Bronchial epithelial cell (primary cell): ENCODE measurements around the gene CARHSP1. TPM values are rescaled to one million over a fixed set of nuclear protein-coding genes. Genes with fewer than 3 reads are reported as not detected.
A peak's percentile ranks its signal among the peaks of the same experiment; 100 is the strongest.

Source experiments
- DNase-seq: peaks from one replicate; pipeline ENCODE4 v3.0.0-alpha.2; 2010; ENCODE audit warnings: low read depth
- FAIRE-seq: peaks from 2 replicates; lab custom pipeline; 2011; peaks lifted over from hg19 to GRCh38; lab: Jason Lieb, UNC
- H3K27me3 ChIP-seq: 2 replicates; pipeline ENCODE4 v1.5.1; 2011; ENCODE audit warnings: low read length; ENCODE audit not compliant: control insufficient read depth, insufficient read depth
- H3K36me3 ChIP-seq: 2 replicates; pipeline ENCODE4 v1.5.1; 2011; ENCODE audit warnings: low read length; ENCODE audit not compliant: control insufficient read depth, insufficient read depth
- H3K4me3 ChIP-seq: 2 replicates; pipeline ENCODE4 v1.5.1; 2011; ENCODE audit warnings: mild to moderate bottlenecking, low read depth, low read length, control low read depth
- total RNA-seq: library from RNA; depleted of rRNA; stranded (reverse); fragments of >200 nt; gene quantifications from 2 replicates; pipeline ENCODE4 v1.2.1, GENCODE V29; 2014
- TF ChIP-seq, protein P1 (sequence below): IDR thresholded peaks from 2 replicates; pipeline ENCODE4 v1.5.1; 2011; ENCODE audit warnings: mild to moderate bottlenecking, moderate library complexity, low read length, control low read depth, inconsistent platforms; ENCODE audit not compliant: insufficient read depth, severe bottlenecking

Gene CARHSP1
- total RNA-seq, 1 donor from 2014 or later = 63.7 TPM

DNA sequence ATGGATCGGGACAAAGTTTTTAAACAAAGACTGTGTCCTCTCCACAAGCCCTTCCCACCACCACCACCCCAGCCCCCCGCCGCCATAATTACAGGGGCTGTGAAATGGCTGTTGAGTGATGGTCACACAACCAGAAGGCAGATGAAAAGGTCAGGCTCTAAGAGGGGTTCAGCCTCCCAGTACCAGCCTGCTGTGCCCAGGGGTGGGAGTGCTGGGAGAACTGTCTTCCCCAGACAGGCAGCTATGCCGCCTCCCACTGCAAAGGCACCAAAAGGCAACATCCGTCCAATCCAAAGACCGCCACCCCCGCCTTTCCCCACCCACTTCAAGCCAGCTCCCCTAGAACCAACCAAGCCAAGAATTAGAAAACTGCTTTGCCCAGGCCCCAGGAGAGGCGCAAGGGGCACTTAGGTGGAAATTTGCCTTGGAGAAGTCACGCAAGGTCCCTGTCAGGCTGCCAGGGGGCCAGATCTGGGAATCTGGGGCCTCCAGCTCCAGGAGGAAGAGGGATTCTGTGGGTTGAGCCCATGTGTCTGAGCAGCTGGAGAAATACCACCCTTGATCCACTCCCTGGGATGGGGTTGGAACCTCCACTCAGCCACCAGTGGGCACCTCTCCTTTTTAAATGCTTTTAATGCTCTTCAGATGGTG is 14.4 kb downstream of the CARHSP1 start:
- Histone ChIP-seq H3K27me3 (no peaks in the 10 kb centered on the region), H3K36me3 (peaks cover 14% of the 10 kb centered on the region), H3K4me3 (no peak overlapping the region)
- DNase-seq = no peak
- TF ChIP-seq, protein P1, sequence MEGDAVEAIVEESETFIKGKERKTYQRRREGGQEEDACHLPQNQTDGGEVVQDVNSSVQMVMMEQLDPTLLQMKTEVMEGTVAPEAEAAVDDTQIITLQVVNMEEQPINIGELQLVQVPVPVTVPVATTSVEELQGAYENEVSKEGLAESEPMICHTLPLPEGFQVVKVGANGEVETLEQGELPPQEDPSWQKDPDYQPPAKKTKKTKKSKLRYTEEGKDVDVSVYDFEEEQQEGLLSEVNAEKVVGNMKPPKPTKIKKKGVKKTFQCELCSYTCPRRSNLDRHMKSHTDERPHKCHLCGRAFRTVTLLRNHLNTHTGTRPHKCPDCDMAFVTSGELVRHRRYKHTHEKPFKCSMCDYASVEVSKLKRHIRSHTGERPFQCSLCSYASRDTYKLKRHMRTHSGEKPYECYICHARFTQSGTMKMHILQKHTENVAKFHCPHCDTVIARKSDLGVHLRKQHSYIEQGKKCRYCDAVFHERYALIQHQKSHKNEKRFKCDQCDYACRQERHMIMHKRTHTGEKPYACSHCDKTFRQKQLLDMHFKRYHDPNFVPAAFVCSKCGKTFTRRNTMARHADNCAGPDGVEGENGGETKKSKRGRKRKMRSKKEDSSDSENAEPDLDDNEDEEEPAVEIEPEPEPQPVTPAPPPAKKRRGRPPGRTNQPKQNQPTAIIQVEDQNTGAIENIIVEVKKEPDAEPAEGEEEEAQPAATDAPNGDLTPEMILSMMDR = no peak
- no peak for FAIRE-seq

DNA sequence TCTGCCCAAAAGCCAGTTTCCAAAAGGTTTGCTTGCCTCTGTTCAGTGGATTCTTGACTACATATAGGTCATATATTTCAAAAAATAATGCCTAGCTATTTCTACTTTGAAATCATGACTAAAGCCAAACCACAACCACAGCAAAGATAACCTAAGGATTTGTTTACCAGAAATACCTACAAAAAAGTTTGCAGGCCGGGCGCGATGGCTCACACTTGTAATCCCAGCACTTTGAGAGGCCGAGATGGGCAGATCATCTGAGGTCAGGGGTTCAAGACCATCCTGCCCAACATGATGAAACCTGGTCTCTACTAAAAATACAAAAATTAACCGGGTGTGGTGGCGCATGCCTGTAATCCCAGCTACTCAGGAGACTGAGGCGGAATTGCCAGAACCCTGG is 15.2 kb downstream of the CARHSP1 start:
- no peak for DNase-seq
- TF ChIP-seq, protein P1 = no peak
- Histone ChIP-seq H3K36me3 (peaks cover 14% of the 10 kb centered on the region), H3K4me3 (no peak overlapping the region), H3K27me3 (no peaks in the 10 kb centered on the region)
- FAIRE-seq = no peak

DNA sequence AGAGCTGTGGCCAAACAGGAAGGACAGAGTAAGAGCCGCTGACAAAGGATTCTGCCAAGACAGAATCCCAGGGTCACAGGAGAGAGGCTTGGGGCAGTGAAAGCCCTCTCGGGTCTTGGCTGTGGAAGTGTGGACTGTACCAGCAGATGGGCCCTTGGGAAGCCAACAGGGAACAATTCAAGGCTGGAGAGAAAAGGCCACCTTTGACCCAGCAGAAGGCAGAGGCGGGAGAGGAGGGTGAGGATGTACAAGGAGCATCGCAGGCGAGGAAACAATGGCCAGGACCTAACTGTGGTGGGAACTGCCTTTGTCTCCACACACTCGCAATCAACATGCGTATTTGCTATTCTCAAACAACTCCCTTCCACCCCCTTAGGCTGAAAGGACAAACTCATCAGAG is 15.7 kb downstream of the CARHSP1 start:
- TF ChIP-seq, protein P1 = no peak
- H3K4me3 ChIP-seq = no peak overlapping the region
- H3K36me3 ChIP-seq = peaks cover 13% of the 10 kb centered on the region
- FAIRE-seq (no peak), DNase-seq (no peak)
- no peaks in the 10 kb centered on the region for H3K27me3 ChIP-seq

DNA sequence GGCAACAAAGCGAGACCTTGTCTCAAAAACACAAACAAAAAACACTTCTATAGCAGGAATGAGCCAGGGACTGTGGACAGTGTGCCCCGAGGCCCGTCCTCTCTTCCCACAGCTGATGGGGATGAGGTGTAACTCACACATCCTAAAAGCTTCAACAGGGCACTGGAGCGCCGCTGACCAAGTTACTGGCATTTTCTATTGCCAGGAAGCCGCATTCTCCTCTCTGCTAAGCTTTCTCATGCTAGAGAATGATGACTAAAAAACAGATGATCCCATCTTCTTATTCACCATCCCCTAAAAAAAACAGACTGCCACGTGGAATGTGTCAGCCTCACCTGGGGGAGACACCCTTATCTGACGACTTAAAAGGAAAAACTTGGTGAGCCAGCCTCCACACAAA is 16.3 kb downstream of the CARHSP1 start:
- FAIRE-seq (no peak), DNase-seq (peak; percentile 70)
- Histone ChIP-seq H3K4me3 (no peak overlapping the region), H3K36me3 (peaks cover 13% of the 10 kb centered on the region), H3K27me3 (no peaks in the 10 kb centered on the region)
- TF ChIP-seq, protein P1 = no peak

DNA sequence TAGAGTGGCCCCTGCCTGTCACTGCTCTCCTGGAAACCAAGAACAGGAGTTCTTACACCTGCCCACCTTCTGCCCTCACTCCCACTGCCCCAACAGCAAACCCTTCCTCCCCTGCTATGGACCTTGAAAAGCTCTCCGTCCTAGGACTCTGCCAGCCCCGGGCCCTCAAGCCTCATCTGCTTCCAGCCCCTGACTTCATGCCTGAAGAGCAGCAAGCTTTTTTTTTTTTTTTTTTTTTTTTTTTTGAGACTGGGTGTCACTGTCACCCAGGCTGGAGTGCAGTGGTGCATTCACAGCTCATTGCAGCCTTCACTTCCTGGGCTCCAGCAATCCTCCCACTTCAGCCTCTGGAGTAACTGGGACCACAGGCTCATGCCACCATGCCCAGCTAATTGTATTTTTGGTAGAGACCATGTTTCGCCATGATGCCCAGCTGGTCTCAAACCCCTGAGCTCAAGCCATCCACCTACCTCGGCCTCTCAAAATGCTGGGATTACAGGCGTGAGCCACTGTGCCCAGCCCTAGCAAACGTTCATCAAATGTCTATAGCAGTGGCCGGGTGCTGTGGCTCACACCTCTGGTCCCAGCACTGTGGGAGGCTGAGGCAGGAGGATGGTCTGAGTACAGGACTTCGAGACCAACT is 16.9 kb downstream of the CARHSP1 start:
- TF ChIP-seq, protein P1 = no peak
- Histone ChIP-seq H3K36me3 (peaks cover 13% of the 10 kb centered on the region), H3K27me3 (no peaks in the 10 kb centered on the region), H3K4me3 (no peak overlapping the region)
- no peak for DNase-seq
- FAIRE-seq = no peak
